ENCODE measurements around the gene VPS18.

The VPS18 gene

DNA sequence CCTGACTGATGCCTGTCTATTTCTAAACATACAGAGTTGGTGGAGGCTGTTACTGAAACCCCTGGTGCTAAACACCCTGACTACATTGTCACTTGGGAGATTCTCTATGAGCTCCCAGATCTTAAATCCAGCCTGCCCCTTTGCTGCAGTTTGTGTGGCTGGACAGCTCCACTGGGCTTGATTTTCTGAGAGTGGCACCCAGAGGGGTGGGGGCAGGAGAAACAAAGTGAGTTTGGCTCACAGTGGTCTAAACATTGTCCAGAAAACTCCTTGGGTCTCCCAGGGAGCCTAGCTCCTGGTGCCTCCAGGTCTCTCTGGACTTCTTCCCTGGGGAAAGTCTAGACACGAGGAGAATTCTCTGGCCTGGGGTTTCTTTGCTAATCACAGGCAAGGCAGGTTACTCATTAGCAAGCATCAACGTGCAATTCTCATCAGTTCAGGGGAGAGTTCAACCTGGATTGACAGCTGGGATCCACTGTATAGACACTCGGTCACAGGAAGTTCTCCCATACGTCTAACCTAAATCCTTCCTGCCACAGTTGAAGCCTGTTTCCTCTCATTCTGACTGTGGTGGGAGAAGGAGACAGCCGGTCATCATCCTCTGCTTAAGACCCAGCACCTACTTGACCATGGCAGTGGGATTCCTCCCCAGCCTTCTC, 27.8 kb downstream of the VPS18 start:
- DNase-seq, result no peak

DNA sequence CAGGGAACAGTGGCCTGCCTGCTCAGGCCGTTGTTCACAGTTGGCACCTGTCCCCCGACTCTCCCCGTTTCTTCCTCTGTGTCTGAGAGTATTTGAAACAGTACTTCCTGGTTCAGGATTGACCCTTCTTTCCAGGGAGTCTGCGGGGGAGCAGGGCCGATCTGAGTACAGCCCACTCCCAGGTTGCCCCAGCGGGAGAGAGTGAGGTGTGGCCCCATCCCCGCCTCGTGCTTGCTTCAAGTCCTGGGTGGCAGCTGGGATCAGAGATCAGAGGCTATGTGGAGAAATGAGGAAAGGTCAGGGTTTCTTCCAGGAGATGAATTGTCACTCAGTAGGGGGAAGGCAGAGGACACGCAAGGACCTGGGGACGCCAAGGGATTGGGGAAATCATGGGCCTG, 28.4 kb downstream of the VPS18 start:
- no peak for DNase-seq

DNA sequence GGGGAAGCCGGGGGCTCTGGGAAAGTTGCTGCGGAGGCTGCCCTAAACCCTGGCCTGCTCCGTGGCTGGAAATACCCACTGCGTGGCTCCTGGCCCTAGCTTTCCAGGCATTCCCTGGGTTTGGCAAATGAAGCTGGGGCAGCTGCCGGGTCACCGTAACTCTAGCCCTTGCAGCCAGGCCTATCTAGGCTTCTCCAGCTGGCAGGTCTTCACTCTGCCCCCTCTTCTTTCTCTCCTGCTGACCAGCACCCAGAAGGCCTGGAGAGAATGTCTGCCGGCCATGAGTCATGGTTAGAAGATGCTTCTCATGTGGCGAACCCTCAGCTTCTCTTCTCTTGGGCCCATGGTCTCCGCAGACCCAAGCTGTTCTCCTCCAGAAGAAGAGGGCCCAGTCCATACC, 29.3 kb downstream of the VPS18 start:
- DNase-seq, result no peak

DNA sequence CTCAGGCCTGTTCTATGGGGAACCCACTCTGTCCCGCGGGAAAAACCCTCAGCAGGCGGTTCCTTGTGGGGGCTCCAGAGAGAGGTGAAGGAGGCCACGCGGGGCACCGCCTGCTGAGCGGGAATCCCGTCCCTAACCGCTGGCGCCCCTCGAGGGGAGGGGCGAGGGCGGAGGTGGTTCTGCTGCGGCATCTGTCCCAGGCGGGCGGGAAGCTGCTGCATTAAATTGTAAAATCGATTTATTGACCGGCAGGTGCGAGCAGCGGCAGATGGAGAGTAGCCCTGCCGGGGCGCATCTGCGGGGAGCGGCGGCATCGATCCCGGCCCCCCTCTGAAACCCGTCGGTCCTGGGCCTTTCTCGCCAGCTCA, 31.2 kb downstream of the VPS18 start:
- DNase-seq, result no peak

DNA sequence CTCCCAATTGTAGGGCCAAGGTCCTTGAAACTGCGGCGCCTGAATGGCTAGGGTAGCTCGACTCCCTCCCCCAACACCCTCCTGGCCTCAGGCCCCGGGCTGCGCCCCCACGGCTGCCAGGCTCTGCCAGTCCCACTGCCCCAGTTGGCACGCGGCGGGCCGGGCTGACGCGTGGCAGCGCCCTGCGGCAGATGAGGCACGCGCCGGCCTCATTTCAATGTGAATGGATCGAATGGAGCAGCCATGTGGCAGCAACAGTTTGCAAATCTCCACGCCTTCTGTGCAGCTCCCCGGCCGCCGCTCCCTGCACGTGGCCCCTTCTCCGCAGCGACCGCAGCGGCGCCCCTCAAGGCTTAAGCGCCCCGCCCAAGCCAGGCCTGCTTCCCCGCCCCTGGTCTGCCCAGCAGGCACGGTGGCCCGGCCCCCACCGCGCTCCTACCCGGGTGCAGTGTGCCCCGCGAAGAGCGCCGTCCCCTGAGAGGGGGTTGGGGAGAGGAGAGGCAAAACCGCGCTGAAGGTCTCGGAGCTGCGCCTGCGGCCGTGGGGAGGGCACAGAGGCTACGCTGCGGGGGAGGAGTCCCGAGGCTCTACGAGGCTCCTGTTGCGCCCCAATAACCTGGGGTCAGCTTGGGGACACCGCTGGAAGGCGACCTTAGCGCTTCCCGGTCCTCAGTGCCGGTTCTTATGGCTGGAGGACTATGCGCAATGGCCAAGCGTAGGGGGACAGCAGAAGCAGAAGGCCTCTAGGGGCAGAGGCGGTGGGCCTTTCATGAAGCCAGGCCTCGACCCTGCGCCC, 31.8 kb downstream of the VPS18 start:
- DNase-seq, result peak in 1 of 2 donors; percentile 27

DNA sequence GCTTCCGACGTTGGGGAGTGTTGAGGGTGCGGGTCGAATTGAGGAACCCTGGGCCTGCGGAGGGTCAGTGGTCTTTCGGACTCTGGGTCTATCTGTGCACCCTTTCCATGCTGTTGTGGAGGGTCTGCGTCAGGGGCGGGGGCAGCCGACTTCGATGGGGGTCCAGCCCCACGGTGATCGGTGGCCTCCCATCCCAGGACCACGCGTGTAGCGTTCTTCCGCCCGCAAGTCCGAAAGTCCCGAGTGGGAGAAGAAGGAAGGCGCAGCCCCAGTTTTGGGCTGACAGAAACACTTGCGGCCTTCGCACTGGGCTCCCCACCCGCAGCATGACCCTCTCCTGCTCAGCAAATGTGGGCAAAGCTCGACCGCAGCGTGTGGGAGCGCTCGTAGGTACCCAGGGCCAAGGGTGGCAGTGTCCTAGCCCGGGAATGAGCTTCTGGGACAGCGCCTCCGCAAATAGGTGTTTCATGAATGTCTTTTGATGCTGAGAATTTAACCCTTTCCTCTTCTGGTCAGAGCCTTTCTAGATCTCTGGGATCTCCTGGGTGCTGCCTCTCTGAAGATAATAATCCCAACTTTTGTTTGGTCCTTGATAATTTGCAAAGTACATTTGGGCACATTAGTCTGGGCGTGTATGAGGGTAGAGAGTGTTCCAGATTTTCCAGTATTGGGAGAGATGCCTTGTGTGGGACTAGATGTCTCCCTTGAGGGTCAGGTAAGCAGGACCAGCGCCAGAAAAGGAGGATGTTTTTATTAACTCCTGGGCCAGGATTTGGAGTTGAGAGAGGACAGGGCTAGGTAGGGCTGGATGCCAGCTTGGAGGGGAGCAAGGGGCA, 32.6 kb downstream of the VPS18 start:
- no peak for DNase-seq

DNA sequence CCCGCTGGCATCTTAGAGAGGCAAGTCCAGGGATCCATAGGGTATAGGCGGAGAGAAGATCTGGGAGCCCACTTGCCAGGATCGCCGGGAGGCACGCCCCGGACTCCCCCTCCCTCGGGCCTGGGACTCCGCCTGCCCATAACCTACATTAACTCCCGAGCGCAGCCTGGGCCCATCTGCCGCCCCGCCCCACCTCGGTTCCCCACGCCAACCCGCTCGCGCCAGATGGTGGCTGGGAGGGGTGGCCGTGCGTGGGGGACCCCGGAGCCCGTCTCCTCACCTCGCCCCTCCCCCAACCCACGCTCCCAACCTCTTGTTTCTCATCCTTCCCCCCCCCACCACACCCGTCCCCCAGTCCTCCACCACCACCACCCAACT, 33.2 kb downstream of the VPS18 start:
- DNase-seq, result no peak

DNA sequence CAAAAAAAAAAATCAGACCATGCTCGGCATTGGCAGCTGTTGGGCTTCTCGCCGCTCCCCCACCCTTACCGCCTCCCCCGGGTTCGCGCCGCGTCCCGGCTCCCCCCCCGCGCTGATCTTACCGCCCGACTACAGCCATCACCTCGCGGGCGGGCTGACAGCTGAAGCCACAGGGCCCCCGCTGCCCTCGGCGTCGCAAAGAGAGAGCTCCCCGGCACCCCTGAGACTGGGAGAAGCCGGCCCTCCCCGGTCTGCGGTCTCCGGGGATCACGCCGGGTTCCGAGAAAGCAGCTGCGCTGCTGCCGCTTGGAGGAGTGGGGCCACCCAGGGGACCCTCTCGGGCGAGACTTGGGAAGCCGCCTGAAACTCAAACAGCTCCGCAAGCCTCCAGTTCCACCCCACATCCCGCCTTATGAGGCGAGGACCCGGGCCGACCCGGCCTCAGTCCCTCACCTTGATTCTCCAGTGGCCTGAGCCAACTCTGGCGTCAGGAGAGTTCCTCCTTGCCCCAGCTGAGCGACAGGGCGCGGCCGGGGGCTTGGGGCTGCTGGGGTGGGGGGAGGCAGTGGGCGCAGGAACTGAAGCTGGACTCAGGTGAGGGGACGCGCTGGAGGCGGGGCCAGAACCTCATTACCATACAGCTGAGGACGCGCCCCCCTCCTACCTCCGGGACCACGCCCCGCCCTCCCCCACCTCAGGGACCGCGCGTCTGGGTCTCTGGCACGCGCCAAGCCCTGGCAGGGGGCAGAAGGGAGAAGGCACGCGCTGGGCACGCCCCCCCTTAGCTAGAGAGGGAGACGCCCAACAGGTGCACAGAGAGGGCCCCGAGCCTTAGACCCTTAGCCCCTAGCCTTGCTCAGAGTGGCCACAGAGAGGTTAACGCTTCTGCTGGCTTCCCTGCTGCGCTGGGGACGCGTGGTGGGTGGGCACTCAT, 33.9 kb downstream of the VPS18 start:
- DNase-seq, result peak in 1 of 2 donors; percentile 39

DNA sequence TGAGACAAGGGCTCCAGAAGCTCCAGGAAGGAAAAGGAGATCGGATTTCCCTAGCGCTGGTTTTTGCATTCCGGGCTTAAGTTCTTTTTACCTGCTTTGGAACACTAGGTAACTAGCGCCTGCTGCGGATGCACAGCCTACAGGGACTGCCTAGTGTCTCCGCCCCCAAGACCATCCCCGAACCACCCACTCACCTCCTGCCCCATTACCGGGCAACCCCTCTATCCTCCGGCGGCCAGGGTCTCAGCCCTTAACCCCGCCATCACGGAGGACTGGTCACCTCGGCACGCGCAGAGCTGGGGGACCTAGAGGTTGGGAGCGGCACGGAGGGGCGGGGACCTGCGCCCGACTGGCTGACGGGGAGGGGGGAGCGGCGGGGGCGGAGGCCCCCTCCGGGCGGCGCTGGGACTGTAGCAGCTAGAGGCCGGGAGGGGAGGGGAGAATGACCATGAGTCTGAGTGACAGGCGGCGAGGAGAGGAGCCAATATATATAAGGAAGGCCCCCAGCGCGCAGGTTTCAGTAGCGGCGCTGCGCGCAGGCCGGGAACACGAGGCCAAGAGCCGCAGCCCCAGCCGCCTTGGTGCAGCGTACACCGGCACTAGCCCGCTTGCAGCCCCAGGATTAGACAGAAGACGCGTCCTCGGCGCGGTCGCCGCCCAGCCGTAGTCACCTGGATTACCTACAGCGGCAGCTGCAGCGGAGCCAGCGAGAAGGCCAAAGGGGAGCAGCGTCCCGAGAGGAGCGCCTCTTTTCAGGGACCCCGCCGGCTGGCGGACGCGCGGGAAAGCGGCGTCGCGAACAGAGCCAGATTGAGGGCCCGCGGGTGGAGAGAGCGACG, 34.8 kb downstream of the VPS18 start, which contains the start of gene DLL4:
DLL4 (plus strand) TSS at position 520 of the 839 bp plus-strand sequence. CDS start 329 bp downstream, outside the sequence.
- peak; percentile 28 to 56 for DNase-seq

DNA sequence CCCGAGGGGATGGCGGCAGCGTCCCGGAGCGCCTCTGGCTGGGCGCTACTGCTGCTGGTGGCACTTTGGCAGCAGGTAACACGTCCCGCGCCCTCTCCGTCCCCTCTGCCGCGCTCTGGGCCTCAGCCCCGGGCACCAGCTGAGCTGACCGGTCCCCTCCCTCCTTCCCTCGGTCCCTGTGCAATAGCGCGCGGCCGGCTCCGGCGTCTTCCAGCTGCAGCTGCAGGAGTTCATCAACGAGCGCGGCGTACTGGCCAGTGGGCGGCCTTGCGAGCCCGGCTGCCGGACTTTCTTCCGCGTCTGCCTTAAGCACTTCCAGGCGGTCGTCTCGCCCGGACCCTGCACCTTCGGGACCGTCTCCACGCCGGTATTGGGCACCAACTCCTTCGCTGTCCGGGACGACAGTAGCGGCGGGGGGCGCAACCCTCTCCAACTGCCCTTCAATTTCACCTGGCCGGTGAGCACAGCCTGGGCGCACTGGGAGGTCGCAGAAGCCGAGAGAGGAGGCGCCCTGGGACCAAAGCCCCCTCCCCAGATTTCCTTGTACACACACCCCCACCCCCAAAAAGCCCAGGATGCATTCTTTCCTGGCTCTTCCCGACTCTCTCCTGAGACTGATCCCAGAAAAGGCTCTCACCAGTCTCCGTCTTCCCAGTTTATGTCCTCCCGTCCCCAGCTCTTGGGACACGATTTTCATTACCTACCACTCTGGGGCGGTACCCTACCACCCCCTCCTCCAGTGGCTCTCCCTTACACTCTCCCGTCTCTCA, 35.6 kb downstream of the VPS18 start:
- DNase-seq, result peak in 1 of 2 donors; percentile 25

DNA sequence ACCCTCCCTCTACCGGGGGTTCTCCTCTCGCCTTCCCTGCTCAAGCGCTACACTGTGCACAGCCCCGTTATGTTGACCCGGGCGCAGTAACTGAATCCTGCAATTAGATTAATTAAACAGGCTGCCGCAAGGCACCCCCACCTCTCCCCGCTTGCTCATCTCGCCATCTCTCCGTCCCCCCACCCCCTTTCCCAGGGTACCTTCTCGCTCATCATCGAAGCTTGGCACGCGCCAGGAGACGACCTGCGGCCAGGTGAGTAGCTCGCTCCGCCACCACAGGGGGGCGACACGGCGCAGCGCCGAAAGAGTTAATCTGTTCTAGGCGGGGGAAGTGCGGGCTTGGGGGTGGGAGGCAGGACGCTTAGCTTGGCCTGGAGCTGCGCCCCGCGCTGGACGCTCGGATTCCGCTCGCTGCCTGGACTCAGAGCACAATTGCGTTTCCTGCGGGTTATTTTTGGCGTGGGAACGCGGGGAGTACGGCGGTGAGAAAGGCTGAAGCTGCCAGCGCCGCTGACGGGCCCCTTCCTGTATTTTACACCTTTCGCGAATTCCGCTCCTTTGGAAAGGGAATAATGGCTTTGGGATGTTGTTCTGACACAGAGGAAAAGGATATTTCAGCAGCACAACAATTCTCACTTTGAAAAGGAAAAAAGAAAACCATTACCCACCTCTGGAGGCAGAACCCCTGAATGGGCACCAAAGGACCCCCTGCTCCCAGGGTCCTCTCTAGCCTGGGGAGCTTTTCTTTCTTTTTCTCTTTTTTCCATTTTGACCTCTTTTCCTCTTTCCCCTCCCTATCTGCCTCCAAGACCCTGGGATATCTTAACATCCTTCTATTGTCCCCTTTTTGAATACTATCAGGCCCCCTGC, 36.4 kb downstream of the VPS18 start:
- DNase-seq, result peak; percentile 53 to 71

DNA sequence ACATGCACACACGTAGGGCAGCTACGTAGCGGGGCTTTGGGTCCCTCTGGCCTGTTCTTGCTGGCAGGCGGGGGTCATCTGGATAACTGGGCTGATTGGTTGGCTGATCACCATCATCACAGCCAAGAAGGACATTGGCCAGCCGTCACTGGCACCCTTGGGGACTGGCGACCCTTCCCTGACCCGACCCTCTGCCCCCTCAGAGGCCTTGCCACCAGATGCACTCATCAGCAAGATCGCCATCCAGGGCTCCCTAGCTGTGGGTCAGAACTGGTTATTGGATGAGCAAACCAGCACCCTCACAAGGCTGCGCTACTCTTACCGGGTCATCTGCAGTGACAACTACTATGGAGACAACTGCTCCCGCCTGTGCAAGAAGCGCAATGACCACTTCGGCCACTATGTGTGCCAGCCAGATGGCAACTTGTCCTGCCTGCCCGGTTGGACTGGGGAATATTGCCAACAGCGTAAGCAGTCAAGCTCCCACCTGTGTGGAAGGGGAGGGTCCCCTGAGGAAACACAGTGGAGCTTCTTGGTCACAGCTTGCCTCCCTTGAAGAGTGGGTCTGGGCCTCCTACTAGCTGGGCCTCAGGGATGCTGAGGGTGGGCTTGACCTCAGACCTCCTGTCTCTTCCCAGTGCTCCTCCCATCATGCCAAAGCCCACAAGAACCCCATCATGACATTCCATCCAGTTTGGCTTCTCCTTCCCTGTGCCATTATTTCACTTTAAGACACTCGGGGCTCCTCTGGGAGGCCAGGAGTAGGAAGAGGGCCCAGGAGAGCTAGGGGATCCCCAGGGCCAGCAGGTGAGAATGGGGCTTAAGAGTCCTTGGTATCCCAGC, 37.3 kb downstream of the VPS18 start:
- no peak for DNase-seq

DNA sequence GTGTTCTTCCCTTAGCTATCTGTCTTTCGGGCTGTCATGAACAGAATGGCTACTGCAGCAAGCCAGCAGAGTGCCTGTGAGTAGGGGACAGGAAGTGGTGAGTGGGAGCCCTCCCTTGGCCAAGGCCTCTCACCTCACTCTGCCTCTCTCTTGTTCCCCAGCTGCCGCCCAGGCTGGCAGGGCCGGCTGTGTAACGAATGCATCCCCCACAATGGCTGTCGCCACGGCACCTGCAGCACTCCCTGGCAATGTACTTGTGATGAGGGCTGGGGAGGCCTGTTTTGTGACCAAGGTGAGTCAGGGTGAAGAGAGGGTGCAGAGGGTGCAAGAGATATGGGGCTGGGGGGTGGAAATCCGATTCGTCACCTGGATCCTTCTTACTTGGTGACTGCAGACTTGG, 37.9 kb downstream of the VPS18 start:
- no peak for DNase-seq

DNA sequence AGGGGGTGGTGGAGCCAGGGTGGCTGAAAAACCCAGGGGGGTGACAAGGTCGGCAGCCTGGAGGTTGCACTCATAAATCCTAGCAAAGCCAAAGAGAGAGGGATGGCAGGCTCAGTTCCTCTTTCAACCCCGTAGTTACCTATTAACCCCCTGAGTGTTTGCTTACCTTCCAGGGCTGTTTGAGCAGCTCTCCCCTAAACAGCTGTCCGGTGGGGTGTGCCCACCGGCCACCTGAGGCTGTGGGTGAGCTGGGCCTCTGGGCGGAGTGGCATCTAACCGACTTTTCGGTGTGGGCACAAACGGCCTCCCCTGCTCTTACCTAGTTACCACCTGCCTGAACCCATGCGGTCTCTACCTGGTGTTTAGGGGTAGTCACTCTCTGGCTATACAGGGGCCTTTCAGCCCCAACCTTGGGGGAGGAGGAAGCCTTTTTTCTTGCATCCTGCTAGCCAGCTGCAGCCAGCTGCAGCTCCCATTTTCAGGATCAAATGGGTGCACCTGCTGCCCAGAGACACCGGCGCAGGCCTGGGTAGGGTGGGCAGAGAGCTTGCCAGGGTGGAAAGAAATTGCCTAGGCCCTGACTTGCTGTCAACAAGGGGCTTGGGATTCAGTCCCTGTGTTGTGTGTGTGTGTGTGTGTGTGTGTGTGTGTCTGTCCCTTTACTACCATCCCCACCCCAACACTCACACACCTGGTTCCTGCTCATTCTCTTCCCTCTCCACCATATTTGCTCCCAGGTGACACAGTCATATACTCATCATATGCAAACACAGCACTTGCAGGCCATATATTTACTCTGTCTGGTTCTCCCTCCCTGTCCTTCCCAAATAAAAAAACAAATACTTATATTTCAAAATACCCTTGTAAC, 38.6 kb downstream of the VPS18 start:
- DNase-seq, result no peak

DNA sequence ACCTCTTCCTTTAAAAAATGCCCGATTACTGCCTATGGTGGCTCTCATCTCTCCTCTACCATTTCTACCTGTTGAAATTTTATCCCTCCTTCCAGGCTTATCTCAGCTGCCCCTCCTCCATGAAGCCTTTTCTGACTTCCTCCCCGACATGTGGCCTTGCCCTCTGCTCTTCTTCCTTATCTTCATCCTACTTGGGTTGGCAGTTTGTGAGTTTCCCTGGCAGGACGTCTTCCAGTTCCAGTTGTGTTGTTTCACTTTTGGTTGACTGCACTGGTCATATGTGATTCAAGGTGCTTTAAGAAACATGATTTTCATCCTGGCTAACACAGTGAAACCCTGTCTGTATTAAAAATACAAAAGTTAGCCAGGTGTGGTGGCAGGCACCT, 39.3 kb downstream of the VPS18 start:
- DNase-seq, result no peak

DNA sequence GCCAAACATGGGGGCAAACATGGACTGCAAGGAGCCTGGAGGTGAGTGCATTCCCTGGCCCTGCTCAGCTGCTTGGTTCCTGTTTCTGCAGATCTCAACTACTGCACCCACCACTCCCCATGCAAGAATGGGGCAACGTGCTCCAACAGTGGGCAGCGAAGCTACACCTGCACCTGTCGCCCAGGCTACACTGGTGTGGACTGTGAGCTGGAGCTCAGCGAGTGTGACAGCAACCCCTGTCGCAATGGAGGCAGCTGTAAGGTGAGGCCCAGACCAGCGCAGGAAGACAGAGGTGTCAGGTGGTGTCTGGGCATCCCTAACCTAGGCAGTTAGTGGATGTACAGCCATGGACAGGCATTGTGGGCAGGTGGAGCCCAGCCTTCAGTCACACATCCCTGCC, 40.2 kb downstream of the VPS18 start:
- DNase-seq, result no peak

DNA sequence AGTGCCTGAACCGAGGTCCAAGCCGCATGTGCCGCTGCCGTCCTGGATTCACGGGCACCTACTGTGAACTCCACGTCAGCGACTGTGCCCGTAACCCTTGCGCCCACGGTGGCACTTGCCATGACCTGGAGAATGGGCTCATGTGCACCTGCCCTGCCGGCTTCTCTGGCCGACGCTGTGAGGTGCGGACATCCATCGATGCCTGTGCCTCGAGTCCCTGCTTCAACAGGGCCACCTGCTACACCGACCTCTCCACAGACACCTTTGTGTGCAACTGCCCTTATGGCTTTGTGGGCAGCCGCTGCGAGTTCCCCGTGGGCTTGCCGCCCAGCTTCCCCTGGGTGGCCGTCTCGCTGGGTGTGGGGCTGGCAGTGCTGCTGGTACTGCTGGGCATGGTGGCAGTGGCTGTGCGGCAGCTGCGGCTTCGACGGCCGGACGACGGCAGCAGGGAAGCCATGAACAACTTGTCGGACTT, 42.0 kb downstream of the VPS18 start:
- DNase-seq, result no peak

All from stimulated activated CD4-positive, alpha-beta T cell treated with anti-CD3 and anti-CD28 coated beads, Interleukin-2, amount 100 ng/mL, for 24 hours (primary cell).